ENCODE measurements around the gene PPP3CA. TPM values are rescaled to one million over a fixed set of nuclear protein-coding genes. Genes with fewer than 3 reads are reported as not detected.

The PPP3CA gene
- total and polyA plus RNA-seq, 2 of the 13 experiments (the other 11 are each of a cell fraction or from before 2014, with no cell fraction given) = 4.8 to 13.2 TPM

DNA sequence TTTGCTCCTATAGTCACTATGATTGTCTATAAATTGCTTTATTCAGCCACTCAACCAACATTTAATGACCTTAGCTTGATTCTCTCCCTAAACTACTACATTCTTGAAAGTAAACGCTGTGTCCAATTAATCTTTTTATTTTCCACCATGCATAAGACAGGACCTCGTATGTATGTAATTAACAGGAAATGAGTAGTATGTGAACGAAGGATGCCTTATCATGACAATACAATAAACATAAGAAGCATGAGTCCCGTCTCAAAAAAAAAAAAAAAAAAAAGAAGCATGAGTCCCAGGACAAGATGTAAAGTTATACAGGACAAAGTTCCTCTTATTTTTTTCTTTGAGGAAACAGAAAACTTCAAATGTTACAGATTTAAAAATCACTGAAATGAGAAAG, 92.5 kb downstream of the PPP3CA start (continued):
- TF ChIP-seq ZBTB40 (IDR thresholded peaks at IDR 0.05) = no peak
- TF ChIP-seq ZBTB40 (CRISPR knock-in tag; IDR thresholded peaks at IDR 0.05) = no peak
- no peak for TF ChIP-seq SIN3A (IDR thresholded peaks at IDR 0.05; ENCODE audit: borderline replicate concordance, low read depth, low read length)
- TF ChIP-seq, protein P1, sequence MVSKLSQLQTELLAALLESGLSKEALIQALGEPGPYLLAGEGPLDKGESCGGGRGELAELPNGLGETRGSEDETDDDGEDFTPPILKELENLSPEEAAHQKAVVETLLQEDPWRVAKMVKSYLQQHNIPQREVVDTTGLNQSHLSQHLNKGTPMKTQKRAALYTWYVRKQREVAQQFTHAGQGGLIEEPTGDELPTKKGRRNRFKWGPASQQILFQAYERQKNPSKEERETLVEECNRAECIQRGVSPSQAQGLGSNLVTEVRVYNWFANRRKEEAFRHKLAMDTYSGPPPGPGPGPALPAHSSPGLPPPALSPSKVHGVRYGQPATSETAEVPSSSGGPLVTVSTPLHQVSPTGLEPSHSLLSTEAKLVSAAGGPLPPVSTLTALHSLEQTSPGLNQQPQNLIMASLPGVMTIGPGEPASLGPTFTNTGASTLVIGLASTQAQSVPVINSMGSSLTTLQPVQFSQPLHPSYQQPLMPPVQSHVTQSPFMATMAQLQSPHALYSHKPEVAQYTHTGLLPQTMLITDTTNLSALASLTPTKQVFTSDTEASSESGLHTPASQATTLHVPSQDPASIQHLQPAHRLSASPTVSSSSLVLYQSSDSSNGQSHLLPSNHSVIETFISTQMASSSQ (IDR thresholded peaks at IDR 0.05; ENCODE audit: low read depth) = no peak
- TF ChIP-seq, protein P1 (CRISPR knock-in tag; IDR thresholded peaks at IDR 0.05; ENCODE audit: borderline replicate concordance) = no peak
